Measurements from ENCODE around the gene GRIFIN. TPM values are rescaled to one million over a fixed set of nuclear protein-coding genes. Genes with fewer than 3 reads are reported as not detected.

GRIFIN gene
- total RNA-seq, 2 donors from 2014 or later: not detected

GRCh38 chr7:2468227-2468626, 8.0 kb downstream of the GRIFIN start:
- DNase-seq: peak; percentile 47
- no peaks in the 10 kb centered on the region for H3K27me3 Mint-ChIP-seq (ENCODE audit: insufficient read depth)
- no peaks in the 10 kb centered on the region for H3K36me3 ChIP-seq (ENCODE audit: control insufficient read depth, insufficient read depth, low read length)
- H3K4me1 Mint-ChIP-seq: peaks cover 5% of the 10 kb centered on the region
- TF ChIP-seq CTCF (conservative IDR thresholded peaks at IDR 0.05): no peak
- H3K27ac ChIP-seq (ENCODE audit: low read depth, low read length): no peak overlapping the region
- no peaks in the 10 kb centered on the region for H3K9me3 ChIP-seq (ENCODE audit: control insufficient read depth, low read length)
- H3K27ac Mint-ChIP-seq: no peak overlapping the region
- no peak overlapping the region for H3K4me3 ChIP-seq (ENCODE audit: low read length)
- no peak overlapping the region for H3K4me3 Mint-ChIP-seq
- 88 to 100% methylated on average over 1 to 7 of the region's 7 CpGs for WGBS, 2 experiments (ENCODE audit: insufficient coverage in 1 of 2, insufficient read length in 1 of 2)
- no peak overlapping the region for H3K9ac ChIP-seq (ENCODE audit: extremely low read depth, low read length, poor library complexity, severe bottlenecking)
- H3K36me3 Mint-ChIP-seq (ENCODE audit: low read depth): no peaks in the 10 kb centered on the region
- H3K9me3 Mint-ChIP-seq: no peaks in the 10 kb centered on the region
- no peaks in the 10 kb centered on the region for H3K27me3 ChIP-seq (ENCODE audit: control insufficient read depth, insufficient read depth, low read length, poor library complexity, severe bottlenecking)
- H3K4me1 ChIP-seq (ENCODE audit: control insufficient read depth, insufficient read depth, low read length): no peaks in the 10 kb centered on the region

- TF ChIP-seq CTCF (conservative IDR thresholded peaks at IDR 0.05): no peak
- H3K4me3 ChIP-seq (ENCODE audit: low read length): no peak overlapping the region
Measured at GRCh38 chr7:2466675-2467074, 9.5 kb downstream of the GRIFIN start.

GRCh38 chr7:2465928-2466327, 10.3 kb downstream of the GRIFIN start:
- H3K36me3 Mint-ChIP-seq (ENCODE audit: low read depth): no peaks in the 10 kb centered on the region

More at GRCh38 chr7:2466675-2467074, 9.5 kb downstream of the GRIFIN start:
- H3K36me3 Mint-ChIP-seq (ENCODE audit: low read depth): no peaks in the 10 kb centered on the region
- no peaks in the 10 kb centered on the region for H3K27me3 Mint-ChIP-seq (ENCODE audit: insufficient read depth)
- H3K27me3 ChIP-seq (ENCODE audit: control insufficient read depth, insufficient read depth, low read length, poor library complexity, severe bottlenecking): no peaks in the 10 kb centered on the region
- peaks cover 3% of the 10 kb centered on the region for H3K9me3 Mint-ChIP-seq
- no peaks in the 10 kb centered on the region for H3K4me1 ChIP-seq (ENCODE audit: control insufficient read depth, insufficient read depth, low read length)
- WGBS, 2 experiments (ENCODE audit: insufficient coverage in 1 of 2, insufficient read length in 1 of 2): 94% methylated on average over 8 to 10 of the region's 10 CpGs
- H3K27ac ChIP-seq (ENCODE audit: low read depth, low read length): peak overlapping the region; percentile 93
- H3K9ac ChIP-seq (ENCODE audit: extremely low read depth, low read length, poor library complexity, severe bottlenecking): no peak overlapping the region
- peaks cover 5% of the 10 kb centered on the region for H3K4me1 Mint-ChIP-seq
- no peak for DNase-seq
- H3K9me3 ChIP-seq (ENCODE audit: control insufficient read depth, low read length): no peaks in the 10 kb centered on the region
- no peaks in the 10 kb centered on the region for H3K36me3 ChIP-seq (ENCODE audit: control insufficient read depth, insufficient read depth, low read length)
- H3K4me3 Mint-ChIP-seq: no peak overlapping the region
- no peak overlapping the region for H3K27ac Mint-ChIP-seq

More at GRCh38 chr7:2465928-2466327, 10.3 kb downstream of the GRIFIN start:
- peak overlapping the region; percentile 98 for H3K27ac ChIP-seq (ENCODE audit: low read depth, low read length)
- Mint-ChIP-seq H3K4me1 (peaks cover 5% of the 10 kb centered on the region), H3K4me3 (no peak overlapping the region), H3K27ac (no peak overlapping the region), H3K27me3 (ENCODE audit: insufficient read depth) (no peaks in the 10 kb centered on the region), H3K9me3 (peaks cover 3% of the 10 kb centered on the region)
- no peak overlapping the region for H3K9ac ChIP-seq (ENCODE audit: extremely low read depth, low read length, poor library complexity, severe bottlenecking)
- no peaks in the 10 kb centered on the region for H3K4me1 ChIP-seq (ENCODE audit: control insufficient read depth, insufficient read depth, low read length)
- WGBS, 2 experiments (ENCODE audit: insufficient coverage in 1 of 2, insufficient read length in 1 of 2): 44 to 74% methylated on average over 4 to 12 of the region's 12 CpGs
- no peaks in the 10 kb centered on the region for H3K36me3 ChIP-seq (ENCODE audit: control insufficient read depth, insufficient read depth, low read length)
- no peaks in the 10 kb centered on the region for H3K27me3 ChIP-seq (ENCODE audit: control insufficient read depth, insufficient read depth, low read length, poor library complexity, severe bottlenecking)
- no peak overlapping the region for H3K4me3 ChIP-seq (ENCODE audit: low read length)
- no peak for TF ChIP-seq CTCF (conservative IDR thresholded peaks at IDR 0.05)
- no peaks in the 10 kb centered on the region for H3K9me3 ChIP-seq (ENCODE audit: control insufficient read depth, low read length)
- no peak for DNase-seq
